M059J (cell line): ENCODE data around the gene RNF20. TPM values are rescaled to one million over a fixed set of nuclear protein-coding genes. Genes with fewer than 3 reads are reported as not detected.
A peak's percentile ranks its signal among the peaks of the same experiment; 100 is the strongest.
"Not testable (repeated sequence)": the region's sequence is repeated elsewhere in the genome, so short reads cannot be mapped to it uniquely, and the experiment has no call there.

Source experiments
- DNase-seq: peaks from one replicate; pipeline ENCODE4 v3.0.0-alpha.2; 2012; ENCODE audit warnings: low read depth
- total RNA-seq: library from RNA; depleted of rRNA; stranded (reverse); fragments of >200 nt; shearing (Covaris generic); gene quantifications from 2 replicates; pipeline ENCODE4 v1.2.3, GENCODE V29; 2014; rRNA removed

Gene RNF20, protein sequence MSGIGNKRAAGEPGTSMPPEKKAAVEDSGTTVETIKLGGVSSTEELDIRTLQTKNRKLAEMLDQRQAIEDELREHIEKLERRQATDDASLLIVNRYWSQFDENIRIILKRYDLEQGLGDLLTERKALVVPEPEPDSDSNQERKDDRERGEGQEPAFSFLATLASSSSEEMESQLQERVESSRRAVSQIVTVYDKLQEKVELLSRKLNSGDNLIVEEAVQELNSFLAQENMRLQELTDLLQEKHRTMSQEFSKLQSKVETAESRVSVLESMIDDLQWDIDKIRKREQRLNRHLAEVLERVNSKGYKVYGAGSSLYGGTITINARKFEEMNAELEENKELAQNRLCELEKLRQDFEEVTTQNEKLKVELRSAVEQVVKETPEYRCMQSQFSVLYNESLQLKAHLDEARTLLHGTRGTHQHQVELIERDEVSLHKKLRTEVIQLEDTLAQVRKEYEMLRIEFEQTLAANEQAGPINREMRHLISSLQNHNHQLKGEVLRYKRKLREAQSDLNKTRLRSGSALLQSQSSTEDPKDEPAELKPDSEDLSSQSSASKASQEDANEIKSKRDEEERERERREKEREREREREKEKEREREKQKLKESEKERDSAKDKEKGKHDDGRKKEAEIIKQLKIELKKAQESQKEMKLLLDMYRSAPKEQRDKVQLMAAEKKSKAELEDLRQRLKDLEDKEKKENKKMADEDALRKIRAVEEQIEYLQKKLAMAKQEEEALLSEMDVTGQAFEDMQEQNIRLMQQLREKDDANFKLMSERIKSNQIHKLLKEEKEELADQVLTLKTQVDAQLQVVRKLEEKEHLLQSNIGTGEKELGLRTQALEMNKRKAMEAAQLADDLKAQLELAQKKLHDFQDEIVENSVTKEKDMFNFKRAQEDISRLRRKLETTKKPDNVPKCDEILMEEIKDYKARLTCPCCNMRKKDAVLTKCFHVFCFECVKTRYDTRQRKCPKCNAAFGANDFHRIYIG
- total RNA-seq: 24.9 and 35.0 TPM in 2 replicates

DNA sequence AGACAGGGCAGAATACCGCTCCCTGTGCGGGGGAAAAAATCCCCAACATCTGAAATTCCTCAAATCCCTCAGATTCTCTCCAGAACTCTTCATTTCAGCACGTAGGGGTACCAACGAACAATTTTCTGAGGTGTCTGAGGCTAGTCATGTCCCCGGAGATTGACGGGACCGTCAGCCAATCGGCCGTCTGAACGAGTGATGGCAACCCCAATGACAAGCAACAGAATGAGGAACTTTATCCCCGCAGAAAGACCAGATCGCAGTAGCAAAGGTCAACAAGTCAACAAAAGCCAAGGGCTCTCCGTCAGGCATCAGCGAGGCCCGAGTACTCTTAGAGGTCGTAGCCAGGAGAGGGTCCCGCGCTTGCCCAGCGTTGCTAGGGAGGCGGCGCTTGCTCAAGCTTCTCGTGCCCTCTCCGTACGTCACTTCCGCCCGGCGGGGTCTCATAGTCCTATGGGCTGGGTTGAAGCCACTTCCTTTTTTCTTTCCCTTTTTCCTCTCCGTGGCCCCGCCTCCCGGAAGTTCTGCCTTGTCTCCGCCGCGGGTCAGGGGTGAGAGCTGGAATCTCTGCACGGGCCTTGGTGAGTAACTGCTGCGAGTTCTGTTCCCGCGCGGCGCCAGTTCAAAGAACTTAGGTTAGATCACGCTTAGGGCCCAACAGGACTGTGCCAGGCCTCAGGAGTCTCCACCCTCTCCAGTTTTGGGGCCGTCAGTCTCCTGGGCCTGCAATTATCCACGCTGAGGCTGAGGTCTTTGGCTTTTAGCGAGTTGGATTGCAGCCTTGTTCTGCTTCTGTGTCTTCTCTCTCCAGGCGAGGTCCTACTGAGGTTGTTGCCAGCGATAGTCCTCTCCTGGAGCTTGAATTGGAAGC, at the start of gene RNF20:
TSS of gene RNF20 (plus strand) at position 520 of the 871 bp plus-strand sequence. CDS start 1,571 bp downstream, outside the sequence.
- DNase-seq: peak; percentile 100

DNA sequence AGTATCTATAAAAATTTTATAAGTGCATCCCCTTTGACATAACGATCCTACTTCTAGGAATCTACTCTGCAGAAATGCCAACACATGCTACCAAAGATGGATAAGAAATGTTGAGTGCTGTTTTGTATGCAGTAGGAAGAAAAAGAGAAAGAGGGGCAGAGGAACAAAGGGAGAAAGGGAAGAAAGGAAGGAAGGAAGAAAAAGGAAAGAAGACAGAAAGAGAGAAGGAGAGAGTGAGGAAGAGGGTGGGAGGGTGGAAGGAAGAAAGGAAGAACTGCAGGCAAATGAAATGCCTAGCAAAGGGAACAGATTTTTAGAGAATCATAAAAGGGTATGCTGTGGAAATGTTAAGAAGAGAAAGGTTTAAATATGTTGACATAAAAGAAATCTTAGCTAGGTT, 49.6 kb upstream of the RNF20 start:
- no peak for DNase-seq

DNA sequence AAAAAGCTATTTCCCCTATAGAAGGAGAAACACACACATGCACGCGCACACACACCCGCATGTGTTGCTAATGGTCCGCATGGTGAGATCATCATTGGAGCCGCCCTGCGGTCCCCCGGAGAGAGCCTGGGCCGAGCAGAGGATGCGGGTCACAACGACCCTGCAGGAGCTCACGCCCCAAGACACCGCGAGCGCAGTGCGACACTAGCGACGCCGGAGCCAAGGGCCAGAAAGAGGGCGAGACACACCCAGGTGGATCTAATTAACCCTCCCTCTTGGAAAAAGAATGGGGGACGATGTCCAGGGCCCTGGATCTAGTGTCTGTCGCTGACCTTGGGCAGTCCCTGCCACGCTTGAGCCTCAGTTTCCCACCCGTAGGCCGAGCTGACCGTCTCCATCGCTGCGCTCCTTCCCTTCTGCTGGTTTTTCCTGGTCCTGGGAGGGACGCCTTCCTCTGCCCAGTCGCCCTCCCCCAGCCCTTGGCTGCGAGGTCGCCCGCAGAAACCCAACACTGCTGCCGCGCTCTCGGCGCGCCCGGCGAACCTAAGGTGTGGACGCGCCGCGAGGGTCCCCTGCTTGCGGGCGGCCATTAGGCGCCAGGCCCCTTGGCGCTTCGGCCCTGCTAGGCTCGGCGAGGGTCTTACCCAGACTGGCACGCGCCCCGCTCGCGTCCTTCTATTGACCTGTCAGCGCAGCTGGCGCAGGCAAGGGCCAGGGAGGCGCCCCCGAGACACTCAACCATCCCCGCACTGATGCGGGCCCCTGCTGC, 47.5 kb upstream of the RNF20 start:
- DNase-seq: peak; percentile 49

- DNase-seq: peak; percentile 74
Observed at GRCh38 chr9:101486693-101487442, 46.8 kb upstream of the RNF20 start.

DNA sequence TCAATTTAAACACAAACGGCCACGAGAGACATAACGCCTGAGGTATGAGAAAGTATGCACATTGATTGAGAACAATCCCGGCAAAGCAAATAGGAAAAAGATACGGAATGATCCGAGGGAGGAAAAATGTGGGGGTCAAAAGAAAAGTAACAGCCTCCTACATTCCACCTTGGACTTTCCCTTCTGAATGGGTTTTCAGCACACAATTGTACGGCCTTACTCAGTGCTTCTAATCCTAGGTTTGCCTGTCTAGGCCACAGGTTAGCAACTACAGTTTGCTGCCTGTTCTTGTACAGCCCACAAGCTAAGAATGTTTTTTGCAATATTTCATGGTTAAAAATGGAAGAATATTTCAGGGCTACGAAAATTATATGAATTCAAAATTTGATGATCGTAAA, 46.2 kb upstream of the RNF20 start:
- no peak for DNase-seq

- peak; percentile 28 for DNase-seq
Observed at GRCh38 chr9:101495810-101496209, 37.8 kb upstream of the RNF20 start.

DNA sequence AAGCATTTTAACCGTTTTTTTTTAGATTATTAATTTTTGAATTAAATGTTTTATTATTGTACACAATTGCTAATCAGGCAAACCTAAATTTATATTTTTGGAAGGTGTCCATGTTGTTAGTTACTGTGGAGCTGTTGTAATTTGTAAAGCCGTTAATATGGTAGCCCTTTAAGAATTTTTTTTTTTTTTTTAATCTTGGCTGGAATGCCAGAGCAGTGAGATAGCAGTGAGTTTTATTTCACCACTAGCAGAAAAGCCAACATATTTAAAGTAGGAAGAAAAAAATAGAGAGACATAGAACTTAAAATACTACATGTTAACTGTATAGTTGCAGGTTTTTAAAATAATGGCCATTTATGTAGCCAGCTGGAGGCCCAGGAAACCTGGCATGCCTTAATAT, 35.3 kb upstream of the RNF20 start:
- no peak for DNase-seq

DNA sequence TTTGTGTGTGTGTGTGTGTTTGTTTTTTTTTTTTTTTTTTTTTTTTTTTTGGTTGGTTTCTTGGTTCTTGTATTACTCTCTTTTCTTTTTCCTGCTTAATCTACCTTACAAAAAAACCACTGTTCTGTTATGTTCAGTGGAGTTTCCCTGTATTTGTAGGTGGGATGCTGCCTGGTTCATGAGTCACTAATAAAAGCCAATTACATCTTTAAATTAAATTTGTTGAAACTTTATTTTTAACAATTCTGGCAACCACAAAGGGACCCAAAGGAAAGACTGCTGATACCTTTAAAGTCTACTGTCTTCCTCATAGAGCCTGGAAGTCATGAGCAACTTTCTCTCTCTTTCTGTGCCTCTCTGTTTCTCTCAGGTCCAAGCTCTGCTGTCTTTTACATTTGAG, 29.5 kb upstream of the RNF20 start:
- DNase-seq: no peak

DNA sequence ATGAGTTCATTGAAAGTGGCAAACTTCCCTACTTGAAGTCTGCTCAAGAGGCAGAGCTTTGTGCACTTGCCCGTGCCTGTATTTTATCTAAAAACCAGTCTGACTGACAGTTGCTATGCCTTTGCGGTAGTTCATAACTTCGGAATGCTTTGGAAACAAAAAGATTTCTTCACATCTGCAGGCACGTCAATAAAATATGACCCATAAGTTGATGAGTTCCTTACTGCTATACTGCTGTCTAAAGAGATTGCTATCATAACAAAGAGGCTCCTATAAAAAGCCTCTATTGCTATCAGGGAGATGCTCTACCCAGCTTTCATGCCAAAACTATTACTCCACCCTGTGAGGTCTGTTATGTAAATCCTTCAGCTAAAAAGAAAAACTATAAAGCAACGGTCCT, 25.4 kb upstream of the RNF20 start:
- DNase-seq: no peak

DNA sequence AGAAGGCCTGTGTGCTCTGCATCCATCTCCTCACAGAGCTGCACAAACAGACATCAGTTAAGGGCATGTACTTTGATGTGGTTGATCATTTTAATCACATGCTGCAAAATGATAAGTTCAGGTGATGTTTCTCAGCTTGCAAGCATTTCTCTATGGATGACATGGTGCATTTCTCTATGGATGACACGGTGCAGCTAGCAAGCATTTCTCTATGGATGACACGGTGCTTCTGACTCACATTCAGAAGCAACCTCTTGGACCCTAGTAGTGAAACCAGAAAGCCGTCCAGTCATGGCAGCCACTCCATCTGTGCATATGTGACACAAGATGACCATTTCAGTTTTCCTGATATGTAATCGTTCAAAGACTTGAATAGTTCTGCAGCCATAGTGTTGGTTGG, 24.1 kb upstream of the RNF20 start:
- no peak for DNase-seq

DNA sequence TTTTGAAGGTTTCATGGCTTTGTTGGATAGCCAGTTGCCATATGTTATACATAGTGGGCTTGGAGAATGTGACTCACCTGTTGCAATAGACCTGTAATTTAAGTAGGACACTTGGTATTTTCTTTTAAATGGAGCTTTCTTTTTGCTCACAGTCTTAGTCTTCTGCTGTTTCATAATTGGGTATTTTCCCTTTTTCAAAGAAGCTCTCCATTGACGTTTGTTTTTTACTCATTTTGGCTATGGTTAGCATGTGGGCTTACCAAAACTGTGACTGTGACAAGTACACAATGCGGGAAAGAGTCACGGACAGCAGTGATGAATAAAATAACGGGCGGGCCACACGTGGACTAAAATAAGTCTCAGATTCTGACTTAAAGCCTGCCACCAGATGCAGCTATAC, 23.2 kb upstream of the RNF20 start:
- no peak for DNase-seq

- no peak for DNase-seq
Observed at GRCh38 chr9:101511009-101511408, 22.6 kb upstream of the RNF20 start.

DNA sequence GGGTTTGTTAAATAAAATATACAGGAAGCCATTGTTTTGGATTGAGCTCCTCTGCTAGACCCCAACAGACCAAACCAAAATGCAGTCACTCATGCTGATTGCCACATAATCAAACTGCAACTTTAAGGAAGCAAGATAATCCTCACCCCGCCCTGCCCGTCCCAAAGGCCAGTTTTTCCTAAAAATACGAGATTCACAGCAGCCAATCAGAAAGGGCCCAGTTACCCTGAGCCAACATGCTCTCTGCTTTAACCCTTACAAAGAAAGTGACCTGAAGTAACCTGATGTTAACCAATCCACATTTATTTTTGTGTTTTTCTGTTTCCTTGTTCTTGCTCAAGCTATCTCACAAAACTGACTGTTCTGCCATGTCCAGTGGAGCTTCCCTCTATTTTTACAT, 21.5 kb upstream of the RNF20 start:
- no peak for DNase-seq

GRCh38 chr9:101513351-101513750, 20.3 kb upstream of the RNF20 start:
- DNase-seq: no peak

DNA sequence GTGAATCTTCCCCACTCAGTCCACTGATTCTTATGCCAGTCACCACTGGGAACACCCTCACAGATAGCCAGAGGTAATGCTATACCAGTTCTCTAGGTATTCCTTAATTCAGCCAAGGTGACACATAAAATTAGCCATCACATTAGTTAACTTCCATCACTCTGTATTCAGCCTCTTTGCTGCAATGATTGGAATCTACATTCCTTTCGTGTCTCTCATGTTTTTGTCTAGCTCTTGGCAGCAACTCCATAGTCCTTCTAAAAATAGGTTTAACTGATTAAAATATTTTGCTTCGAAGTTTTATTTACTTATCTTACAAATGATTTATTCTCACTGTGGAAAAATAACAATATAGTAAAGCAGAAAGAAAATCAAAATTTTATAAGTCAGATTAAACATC, 19.6 kb upstream of the RNF20 start:
- DNase-seq: peak; percentile 79

GRCh38 chr9:101516655-101517054, 17.0 kb upstream of the RNF20 start:
- DNase-seq: no peak

- DNase-seq: not testable (repeated sequence)
Observed at GRCh38 chr9:101518489-101518888, 15.2 kb upstream of the RNF20 start.

- DNase-seq: no peak
Observed at GRCh38 chr9:101524371-101524770, 9.3 kb upstream of the RNF20 start.

DNA sequence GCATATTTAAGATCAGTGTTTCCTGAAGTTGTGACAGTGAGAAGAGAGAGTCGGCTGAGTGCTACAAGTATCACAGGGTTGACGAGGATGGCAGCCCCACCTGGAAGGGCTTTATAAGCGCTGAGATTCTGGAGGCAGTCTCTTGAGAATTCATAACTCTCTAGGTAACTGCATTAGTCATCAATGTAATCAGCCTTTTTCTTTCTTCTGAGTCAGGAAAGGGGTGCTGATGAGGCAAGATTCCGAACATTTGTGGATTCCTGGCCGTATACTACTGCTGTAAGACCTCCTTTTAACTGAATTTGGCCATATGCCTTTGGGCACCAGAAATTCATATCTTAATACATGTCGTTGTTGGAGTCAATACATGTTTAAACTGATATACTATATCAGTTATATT, 6.6 kb upstream of the RNF20 start:
- DNase-seq: peak; percentile 29

DNA sequence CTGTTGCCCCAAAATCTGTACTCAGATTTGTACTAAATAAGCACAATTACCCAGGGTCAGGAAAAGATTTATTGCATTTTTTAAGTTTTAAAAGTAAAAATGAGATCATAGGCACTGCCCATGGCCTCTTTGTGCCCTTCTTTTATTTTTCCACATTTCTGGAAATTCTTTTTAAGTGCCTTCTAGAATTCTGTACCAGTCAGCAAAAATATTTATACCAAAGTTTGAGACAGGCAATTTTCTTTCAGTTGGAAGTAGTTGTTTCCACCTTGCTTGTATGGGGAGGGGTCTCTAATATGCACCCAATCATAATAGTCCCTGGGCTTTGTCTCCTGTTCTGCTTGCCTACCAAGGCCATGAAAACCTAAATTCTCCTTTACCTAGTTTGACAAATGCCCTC, 5.6 kb upstream of the RNF20 start:
- DNase-seq: no peak
